Right atrium auricular region (tissue), 2 donors: ENCODE data around the gene USH2A. TPM values are rescaled to one million over a fixed set of nuclear protein-coding genes. Genes with fewer than 3 reads are reported as not detected.

Source experiments
- DNase-seq: peaks from one replicate; pipeline ENCODE4 v3.0.0-alpha.2; 2019; ENCODE audit warnings: low spot score
- H3K27ac ChIP-seq, 2 donors: fragments of 200-600 bp; sonication (generic); 1 replicate in 1 of 2; 2 replicates in 1 of 2; pipeline ENCODE4 v1.5.1; 2016 to 2019
- H3K27me3 ChIP-seq, 2 donors: fragments of 200-600 bp; sonication (generic); one replicate each; pipeline versions ENCODE4 v1.5.1 to v1.6.0; 2017 to 2019
- H3K36me3 ChIP-seq: fragments of 200-600 bp; sonication (generic); one replicate; pipeline ENCODE4 v1.5.1; 2016
- H3K4me1 ChIP-seq, 2 donors: fragments of 200-600 bp; sonication (generic); one replicate each; pipeline versions ENCODE4 v1.5.1 to v1.6.0; 2017 to 2019
- H3K4me3 ChIP-seq, 2 donors: fragments of 200-600 bp; sonication (generic); 1 replicate in 1 of 2; 2 replicates in 1 of 2; pipeline ENCODE4 v1.5.1; 2017 to 2019; ENCODE audit warnings: mild to moderate bottlenecking in 1 of 2, moderate library complexity in 1 of 2
- H3K9me3 ChIP-seq, 2 donors: fragments of 200-600 bp; sonication (generic); one replicate each; pipeline ENCODE4 v1.5.1; 2019
- total RNA-seq, 2 donors: library from RNA; depleted of rRNA; stranded (reverse); fragments of >200 nt; gene quantifications; one replicate each; pipeline ENCODE4 v1.1.0, GENCODE V29; 2016
- TF ChIP-seq, protein P1 (sequence below), 2 donors: fragments of 200-600 bp; sonication (generic); IDR thresholded peaks; one replicate each; pipeline ENCODE4 v1.5.1; 2019; ENCODE audit warnings: antibody characterized with exemption in 2 of 2

The USH2A gene
- total RNA-seq, 2 donors from 2014 or later = 2.4 to 5.6 TPM

DNA sequence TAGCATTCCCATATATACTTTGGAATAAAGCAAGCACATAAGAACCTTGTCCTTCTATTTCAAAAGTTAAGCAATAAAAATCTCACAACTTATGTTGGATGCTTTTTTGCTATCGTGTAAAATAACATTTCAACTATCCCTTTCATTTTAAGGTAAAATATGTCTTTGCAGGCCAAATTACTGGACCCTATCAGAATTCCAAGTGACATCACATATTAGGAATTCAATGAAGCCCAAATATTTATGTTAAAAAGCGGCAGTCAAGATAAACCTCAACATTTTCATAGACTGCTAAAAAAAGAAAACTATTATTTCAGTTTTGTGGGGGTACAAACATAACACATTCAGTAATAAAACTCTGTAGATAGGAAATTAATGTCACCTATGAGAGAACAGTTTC is 604.1 kb downstream of the USH2A start:
- no peaks in the 10 kb centered on the region for H3K36me3 ChIP-seq
- no peak overlapping the region for H3K4me3 ChIP-seq
- no peaks in the 10 kb centered on the region for H3K27me3 ChIP-seq
- no peak for DNase-seq
- H3K27ac ChIP-seq = no peak overlapping the region
- no peaks in the 10 kb centered on the region for H3K4me1 ChIP-seq
- TF ChIP-seq, protein P1, sequence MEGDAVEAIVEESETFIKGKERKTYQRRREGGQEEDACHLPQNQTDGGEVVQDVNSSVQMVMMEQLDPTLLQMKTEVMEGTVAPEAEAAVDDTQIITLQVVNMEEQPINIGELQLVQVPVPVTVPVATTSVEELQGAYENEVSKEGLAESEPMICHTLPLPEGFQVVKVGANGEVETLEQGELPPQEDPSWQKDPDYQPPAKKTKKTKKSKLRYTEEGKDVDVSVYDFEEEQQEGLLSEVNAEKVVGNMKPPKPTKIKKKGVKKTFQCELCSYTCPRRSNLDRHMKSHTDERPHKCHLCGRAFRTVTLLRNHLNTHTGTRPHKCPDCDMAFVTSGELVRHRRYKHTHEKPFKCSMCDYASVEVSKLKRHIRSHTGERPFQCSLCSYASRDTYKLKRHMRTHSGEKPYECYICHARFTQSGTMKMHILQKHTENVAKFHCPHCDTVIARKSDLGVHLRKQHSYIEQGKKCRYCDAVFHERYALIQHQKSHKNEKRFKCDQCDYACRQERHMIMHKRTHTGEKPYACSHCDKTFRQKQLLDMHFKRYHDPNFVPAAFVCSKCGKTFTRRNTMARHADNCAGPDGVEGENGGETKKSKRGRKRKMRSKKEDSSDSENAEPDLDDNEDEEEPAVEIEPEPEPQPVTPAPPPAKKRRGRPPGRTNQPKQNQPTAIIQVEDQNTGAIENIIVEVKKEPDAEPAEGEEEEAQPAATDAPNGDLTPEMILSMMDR (IDR thresholded peaks at IDR 0.05) = no peak
- H3K9me3 ChIP-seq = peaks cover 0 to 4% of the 10 kb centered on the region in 2 donors

DNA sequence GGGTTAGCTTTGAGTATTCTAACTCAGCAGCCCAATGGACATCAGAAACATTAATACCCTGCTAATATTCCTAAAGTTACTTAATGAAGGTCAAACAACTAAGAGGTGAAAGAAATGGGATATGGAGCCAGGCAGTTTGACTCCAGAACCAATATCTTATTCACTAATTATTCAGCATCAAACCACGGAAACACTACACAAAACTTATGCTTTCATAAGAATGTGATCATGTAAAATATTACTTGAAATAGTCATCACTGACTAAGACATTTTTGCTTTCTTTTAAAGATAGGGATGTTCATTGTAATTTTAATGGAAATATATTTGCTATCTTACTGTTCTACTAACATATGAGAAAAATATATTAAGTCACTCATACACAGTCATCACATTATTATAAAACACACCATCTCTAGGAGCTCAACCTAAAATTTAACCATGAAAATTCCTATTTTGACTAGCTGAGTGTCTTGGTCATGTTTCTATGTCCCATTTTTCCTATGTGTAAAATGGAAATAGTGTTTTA is 615.3 kb downstream of the USH2A start:
- TF ChIP-seq, protein P1 (IDR thresholded peaks at IDR 0.05) = no peak
- H3K4me3 ChIP-seq = no peak overlapping the region
- no peak overlapping the region for H3K27ac ChIP-seq
- no peaks in the 10 kb centered on the region for H3K4me1 ChIP-seq
- H3K27me3 ChIP-seq = no peaks in the 10 kb centered on the region
- DNase-seq = no peak
- no peaks in the 10 kb centered on the region for H3K36me3 ChIP-seq
- peaks cover 0 to 13% of the 10 kb centered on the region in 2 donors for H3K9me3 ChIP-seq

DNA sequence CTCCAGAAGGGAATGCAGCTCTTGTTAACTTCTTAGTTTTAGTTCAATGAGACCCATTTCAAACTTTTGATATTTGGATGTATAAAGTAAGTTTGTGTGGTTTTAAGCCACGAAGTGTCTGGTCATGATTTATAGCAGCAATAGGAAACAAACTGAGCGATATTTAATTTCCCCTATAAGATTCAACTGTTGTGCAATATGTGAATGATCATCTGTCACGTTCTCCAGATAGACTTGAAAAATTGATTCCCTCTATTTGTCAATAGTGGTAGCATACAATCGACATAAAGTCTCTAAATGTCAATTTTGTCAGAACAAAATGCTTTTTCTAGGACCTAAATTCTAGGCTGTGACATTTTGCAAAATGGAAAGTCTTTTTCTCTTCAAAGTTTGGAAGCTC is 616.0 kb downstream of the USH2A start:
- H3K4me3 ChIP-seq = no peak overlapping the region
- DNase-seq = no peak
- no peaks in the 10 kb centered on the region for H3K36me3 ChIP-seq
- TF ChIP-seq, protein P1 (IDR thresholded peaks at IDR 0.05) = no peak
- H3K9me3 ChIP-seq = peaks cover 0 to 5% of the 10 kb centered on the region in 2 donors
- H3K27me3 ChIP-seq = no peaks in the 10 kb centered on the region
- no peak overlapping the region for H3K27ac ChIP-seq
- no peaks in the 10 kb centered on the region for H3K4me1 ChIP-seq

DNA sequence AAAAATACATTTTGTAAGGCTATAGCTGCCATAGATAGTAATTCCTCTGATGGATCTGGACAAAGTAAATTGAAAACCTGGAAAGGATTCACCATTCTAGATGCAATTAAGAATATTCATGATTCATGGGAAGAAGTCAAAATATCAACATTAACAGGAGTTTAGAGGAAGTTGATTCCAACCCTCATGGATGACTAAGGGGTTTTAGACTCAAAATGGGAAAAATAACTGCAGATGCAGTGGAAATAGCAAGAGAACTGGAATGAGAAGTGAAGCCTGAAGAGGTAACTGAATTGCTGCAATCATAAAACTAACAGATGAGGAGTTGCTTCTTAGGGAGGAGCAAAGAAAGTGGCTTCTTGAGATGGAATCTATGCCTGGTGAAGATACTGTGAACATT is 625.4 kb downstream of the USH2A start:
- TF ChIP-seq, protein P1 (IDR thresholded peaks at IDR 0.05) = no peak
- no peak for DNase-seq

DNA sequence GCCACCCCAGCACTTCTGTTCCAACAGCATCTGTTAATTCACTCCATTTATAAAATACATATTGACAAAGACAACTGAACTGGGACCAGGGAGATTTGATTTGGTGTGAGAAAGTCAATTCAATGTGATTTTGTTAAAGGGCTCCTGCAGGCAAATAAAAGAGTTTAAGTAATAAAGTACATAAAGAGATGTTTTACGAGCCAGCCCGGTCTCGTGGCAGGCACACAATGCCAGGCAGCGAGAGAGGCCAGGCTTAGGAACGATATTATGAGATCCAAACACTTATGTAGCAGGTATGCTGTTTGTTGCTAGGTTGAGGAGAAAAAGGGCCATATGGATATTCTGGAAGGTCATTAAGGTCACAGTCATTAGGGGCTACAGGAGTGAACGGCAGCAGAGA is 629.1 kb downstream of the USH2A start:
- no peak overlapping the region for H3K4me3 ChIP-seq
- H3K36me3 ChIP-seq = no peaks in the 10 kb centered on the region
- DNase-seq = no peak
- H3K27ac ChIP-seq = no peak overlapping the region
- TF ChIP-seq, protein P1 (IDR thresholded peaks at IDR 0.05) = no peak
- no peaks in the 10 kb centered on the region for H3K27me3 ChIP-seq
- no peaks in the 10 kb centered on the region for H3K4me1 ChIP-seq
- no peaks in the 10 kb centered on the region for H3K9me3 ChIP-seq

More for the DNA sequence above, 625.4 kb downstream of the USH2A start:
- Histone ChIP-seq H3K4me3 (no peak overlapping the region), H3K36me3 (no peaks in the 10 kb centered on the region), H3K9me3 (no peaks in the 10 kb centered on the region), H3K27ac (no peak overlapping the region), H3K4me1 (no peaks in the 10 kb centered on the region), H3K27me3 (no peaks in the 10 kb centered on the region)

DNA sequence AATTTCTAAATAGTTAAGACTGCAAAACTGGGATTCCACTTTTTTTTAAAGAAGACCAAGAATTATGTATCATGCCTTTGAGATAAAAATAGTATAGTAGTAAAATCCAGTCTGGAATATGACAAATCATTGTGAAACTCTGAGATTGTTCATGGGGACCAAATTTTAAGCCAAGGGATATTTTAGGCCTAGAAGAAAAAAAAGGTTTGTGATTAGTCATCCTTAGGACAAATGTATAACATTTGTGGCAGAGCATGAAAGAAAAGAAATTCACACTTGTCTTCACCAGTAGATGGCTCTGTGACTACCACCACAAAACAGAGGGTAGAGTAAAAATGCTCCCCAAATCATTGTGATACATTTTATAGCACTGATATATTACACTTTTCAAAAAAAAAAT is 630.1 kb downstream of the USH2A start:
- TF ChIP-seq, protein P1 (IDR thresholded peaks at IDR 0.05) = no peak
- Histone ChIP-seq H3K4me1 (no peaks in the 10 kb centered on the region), H3K9me3 (no peaks in the 10 kb centered on the region), H3K27ac (no peak overlapping the region), H3K27me3 (no peaks in the 10 kb centered on the region), H3K4me3 (no peak overlapping the region), H3K36me3 (no peaks in the 10 kb centered on the region)
- DNase-seq = no peak
